ENCODE measurements around the gene ZNF277.
"Not testable (repeated sequence)": the region's sequence is repeated elsewhere in the genome, so short reads cannot be mapped to it uniquely, and the experiment has no call there.

Gene ZNF277

GRCh38 chr7:112213735-112214134 lies 7.2 kb downstream of the ZNF277 start:
- DNase-seq: no peak

- DNase-seq: no peak
Measured at GRCh38 chr7:112214268-112214667, 7.8 kb downstream of the ZNF277 start.

GRCh38 chr7:112214883-112215282 lies 8.4 kb downstream of the ZNF277 start:
- no peak for DNase-seq

GRCh38 chr7:112215787-112216186 lies 9.3 kb downstream of the ZNF277 start:
- DNase-seq: no peak

GRCh38 chr7:112220877-112221434 lies 14.5 kb downstream of the ZNF277 start:
- DNase-seq: no peak

- no peak for DNase-seq
Measured at GRCh38 chr7:112223310-112223709, 16.8 kb downstream of the ZNF277 start.

GRCh38 chr7:112224186-112224585 lies 17.7 kb downstream of the ZNF277 start:
- DNase-seq: no peak

GRCh38 chr7:112225006-112225405 lies 18.5 kb downstream of the ZNF277 start:
- no peak for DNase-seq

- DNase-seq: no peak
Measured at GRCh38 chr7:112226701-112227276, 20.3 kb downstream of the ZNF277 start.

GRCh38 chr7:112228632-112229031 lies 22.1 kb downstream of the ZNF277 start:
- DNase-seq: no peak

- DNase-seq: no peak
Measured at GRCh38 chr7:112232212-112232978, 25.9 kb downstream of the ZNF277 start.

GRCh38 chr7:112233048-112233697 lies 26.7 kb downstream of the ZNF277 start:
- no peak for DNase-seq

- no peak for DNase-seq
Measured at GRCh38 chr7:112234147-112234546, 27.7 kb downstream of the ZNF277 start.

GRCh38 chr7:112236597-112236996 lies 30.1 kb downstream of the ZNF277 start:
- no peak for DNase-seq

GRCh38 chr7:112238330-112238729 lies 31.8 kb downstream of the ZNF277 start:
- DNase-seq: no peak

GRCh38 chr7:112238852-112239610 lies 32.5 kb downstream of the ZNF277 start:
- no peak for DNase-seq

GRCh38 chr7:112248598-112248997 lies 42.1 kb downstream of the ZNF277 start:
- DNase-seq: no peak

GRCh38 chr7:112249967-112250366 lies 43.5 kb downstream of the ZNF277 start:
- DNase-seq: not testable (repeated sequence)

- no peak for DNase-seq
Measured at GRCh38 chr7:112252141-112252540, 45.6 kb downstream of the ZNF277 start.

GRCh38 chr7:112252691-112253090 lies 46.2 kb downstream of the ZNF277 start:
- no peak for DNase-seq

- DNase-seq: no peak
Measured at GRCh38 chr7:112254156-112254555, 47.7 kb downstream of the ZNF277 start.

- no peak for DNase-seq
Measured at GRCh38 chr7:112254709-112255387, 48.4 kb downstream of the ZNF277 start.

- DNase-seq: no peak
Measured at GRCh38 chr7:112255388-112255720, 48.9 kb downstream of the ZNF277 start.
